ENCODE measurements around the gene ADORA2A. TPM values are rescaled to one million over a fixed set of nuclear protein-coding genes. Genes with fewer than 3 reads are reported as not detected.

The ADORA2A gene
- total RNA-seq, 1 experiment from 2014 or later = 2.9 TPM

DNA sequence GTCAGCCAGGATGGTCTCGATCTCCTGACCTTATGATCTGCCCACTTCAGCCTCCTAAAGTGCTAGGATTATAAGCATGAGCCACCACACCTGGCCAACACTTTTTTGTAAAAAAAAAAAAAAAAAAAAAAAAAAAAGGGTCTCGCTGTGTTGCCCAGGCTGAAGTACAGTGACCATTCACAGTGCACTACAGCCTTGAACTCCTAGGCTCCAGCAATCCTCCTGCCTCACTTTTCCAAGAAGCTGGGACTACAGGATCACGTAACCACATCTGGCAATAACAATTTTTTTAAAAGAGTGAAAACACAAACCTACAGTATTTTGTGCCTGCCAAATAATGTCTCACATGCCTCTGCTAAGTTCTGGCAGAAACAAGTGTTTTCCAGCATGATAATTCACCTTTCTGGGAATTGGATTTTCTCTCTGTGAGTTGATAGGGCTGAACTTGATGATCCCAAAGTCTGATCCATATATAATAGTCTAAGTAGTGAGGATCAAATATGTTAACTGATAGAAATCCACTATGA, 30.6 kb downstream of the ADORA2A start:
- intact Hi-C loops (cut with micrococcal nuclease; ENCODE audit: unreplicated experiment) = no loop called here

DNA sequence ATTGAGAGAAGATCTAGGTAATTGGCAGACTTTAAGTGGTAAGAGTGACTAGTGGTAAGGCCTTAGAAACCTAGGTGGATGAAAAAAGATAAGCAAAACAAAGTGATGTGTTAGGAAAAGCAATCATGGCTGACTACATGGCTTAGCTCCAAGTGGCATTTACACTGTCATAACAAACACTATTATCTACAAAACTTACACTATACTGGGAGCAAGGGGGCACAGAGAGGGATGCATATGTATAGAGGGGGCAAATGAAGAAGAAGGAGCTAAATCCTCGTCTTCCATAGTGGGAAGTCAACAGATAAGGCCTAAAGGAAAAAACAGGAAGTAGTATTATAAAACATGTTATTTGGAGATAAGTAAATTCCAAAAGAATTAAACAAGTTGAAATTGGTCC, 32.5 kb downstream of the ADORA2A start:
- intact Hi-C loops (cut with micrococcal nuclease; ENCODE audit: unreplicated experiment) = no loop called here
- H3K27ac Mint-ChIP-seq (ENCODE audit: unreplicated experiment) = no peak overlapping the region
- no peak for DNase-seq
- no peaks in the 10 kb centered on the region for H3K36me3 Mint-ChIP-seq (ENCODE audit: insufficient read depth, unreplicated experiment)
- TF ChIP-seq, protein P1, sequence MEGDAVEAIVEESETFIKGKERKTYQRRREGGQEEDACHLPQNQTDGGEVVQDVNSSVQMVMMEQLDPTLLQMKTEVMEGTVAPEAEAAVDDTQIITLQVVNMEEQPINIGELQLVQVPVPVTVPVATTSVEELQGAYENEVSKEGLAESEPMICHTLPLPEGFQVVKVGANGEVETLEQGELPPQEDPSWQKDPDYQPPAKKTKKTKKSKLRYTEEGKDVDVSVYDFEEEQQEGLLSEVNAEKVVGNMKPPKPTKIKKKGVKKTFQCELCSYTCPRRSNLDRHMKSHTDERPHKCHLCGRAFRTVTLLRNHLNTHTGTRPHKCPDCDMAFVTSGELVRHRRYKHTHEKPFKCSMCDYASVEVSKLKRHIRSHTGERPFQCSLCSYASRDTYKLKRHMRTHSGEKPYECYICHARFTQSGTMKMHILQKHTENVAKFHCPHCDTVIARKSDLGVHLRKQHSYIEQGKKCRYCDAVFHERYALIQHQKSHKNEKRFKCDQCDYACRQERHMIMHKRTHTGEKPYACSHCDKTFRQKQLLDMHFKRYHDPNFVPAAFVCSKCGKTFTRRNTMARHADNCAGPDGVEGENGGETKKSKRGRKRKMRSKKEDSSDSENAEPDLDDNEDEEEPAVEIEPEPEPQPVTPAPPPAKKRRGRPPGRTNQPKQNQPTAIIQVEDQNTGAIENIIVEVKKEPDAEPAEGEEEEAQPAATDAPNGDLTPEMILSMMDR (IDR thresholded peaks at IDR 0.05; ENCODE audit: unreplicated experiment) = no peak
- BruUV-seq (replicated peaks) = no TSS peak
- peaks cover 31% of the 10 kb centered on the region for H3K4me1 Mint-ChIP-seq (ENCODE audit: low read depth, unreplicated experiment)
- no peaks in the 10 kb centered on the region for H3K9me3 Mint-ChIP-seq (ENCODE audit: low read depth, unreplicated experiment)
- H3K27me3 Mint-ChIP-seq (ENCODE audit: unreplicated experiment) = no peaks in the 10 kb centered on the region
- CTCF ChIA-PET = interaction anchor here (0.7 kb wide), 1 partner anchor 26 kb away, joined by 3 read pairs; no protein-coding TSS in a partner anchor
- no peak overlapping the region for H3K4me3 Mint-ChIP-seq (ENCODE audit: low read depth, unreplicated experiment)

More for the DNA sequence above, 30.6 kb downstream of the ADORA2A start:
- no TSS peak for BruUV-seq (replicated peaks)
- no peak for DNase-seq
- Mint-ChIP-seq H3K36me3 (ENCODE audit: insufficient read depth, unreplicated experiment) (no peaks in the 10 kb centered on the region), H3K4me3 (ENCODE audit: low read depth, unreplicated experiment) (no peak overlapping the region), H3K27ac (ENCODE audit: unreplicated experiment) (no peak overlapping the region), H3K27me3 (ENCODE audit: unreplicated experiment) (no peaks in the 10 kb centered on the region), H3K9me3 (ENCODE audit: low read depth, unreplicated experiment) (no peaks in the 10 kb centered on the region), H3K4me1 (ENCODE audit: low read depth, unreplicated experiment) (peaks cover 31% of the 10 kb centered on the region)
- CTCF ChIA-PET = no interaction called here
- TF ChIP-seq, protein P1 (IDR thresholded peaks at IDR 0.05; ENCODE audit: unreplicated experiment) = no peak

GRCh38 chr22:24460418-24461089, 33.2 kb downstream of the ADORA2A start:
- no peaks in the 10 kb centered on the region for H3K27me3 Mint-ChIP-seq (ENCODE audit: unreplicated experiment)
- CTCF ChIA-PET = interaction anchor here (0.6 to 1.1 kb wide), 3 partner anchors 13 to 22 kb away, joined by 3 to 6 read pairs (median 3); no protein-coding TSS in a partner anchor
- H3K4me1 Mint-ChIP-seq (ENCODE audit: low read depth, unreplicated experiment) = peaks cover 34% of the 10 kb centered on the region
- no peaks in the 10 kb centered on the region for H3K36me3 Mint-ChIP-seq (ENCODE audit: insufficient read depth, unreplicated experiment)
- intact Hi-C loops (cut with micrococcal nuclease; ENCODE audit: unreplicated experiment) = no loop called here
- TF ChIP-seq, protein P1 (IDR thresholded peaks at IDR 0.05; ENCODE audit: unreplicated experiment) = no peak
- no peak overlapping the region for H3K27ac Mint-ChIP-seq (ENCODE audit: unreplicated experiment)
- no peaks in the 10 kb centered on the region for H3K9me3 Mint-ChIP-seq (ENCODE audit: low read depth, unreplicated experiment)
- BruUV-seq (replicated peaks) = no TSS peak
- no peak for DNase-seq
- no peak overlapping the region for H3K4me3 Mint-ChIP-seq (ENCODE audit: low read depth, unreplicated experiment)

GRCh38 chr22:24463071-24463760, 35.8 kb downstream of the ADORA2A start:
- H3K4me3 Mint-ChIP-seq (ENCODE audit: low read depth, unreplicated experiment) = no peak overlapping the region
- TF ChIP-seq, protein P1 (IDR thresholded peaks at IDR 0.05; ENCODE audit: unreplicated experiment) = no peak
- no peaks in the 10 kb centered on the region for H3K9me3 Mint-ChIP-seq (ENCODE audit: low read depth, unreplicated experiment)
- no peak overlapping the region for H3K27ac Mint-ChIP-seq (ENCODE audit: unreplicated experiment)
- CTCF ChIA-PET = interaction anchor here (1.0 kb wide), 1 partner anchor 30 kb away, joined by 5 read pairs; no protein-coding TSS in a partner anchor
- intact Hi-C loops (cut with micrococcal nuclease; ENCODE audit: unreplicated experiment) = no loop called here
- BruUV-seq (replicated peaks) = no TSS peak
- no peak for DNase-seq
- H3K36me3 Mint-ChIP-seq (ENCODE audit: insufficient read depth, unreplicated experiment) = no peaks in the 10 kb centered on the region
- no peaks in the 10 kb centered on the region for H3K27me3 Mint-ChIP-seq (ENCODE audit: unreplicated experiment)
- peaks cover 50% of the 10 kb centered on the region for H3K4me1 Mint-ChIP-seq (ENCODE audit: low read depth, unreplicated experiment)

Data from Calu3 (cell line).